H1 (cell line): ENCODE measurements around the gene FGF14. TPM values are rescaled to one million over a fixed set of nuclear protein-coding genes. Genes with fewer than 3 reads are reported as not detected.

Experiments
- CTCF ChIA-PET: fragments of 300-600 bp; sonication (Branson Sonifier 250); formaldehyde crosslinking; loops from one replicate; lab custom pipeline; 2021; ENCODE audit not compliant: partially characterized antibody; lab: Charles Lee
- POLR2A ChIA-PET: fragments of 300-600 bp; sonication (Branson Sonifier 250); formaldehyde crosslinking; loops from one replicate; lab custom pipeline; 2021; ENCODE audit warnings: inconsistent platforms; ENCODE audit not compliant: partially characterized antibody; lab: Charles Lee
- DNase-seq, 2 experiments: peaks; one replicate each; pipeline versions ENCODE4 v3.0.0 to v3.0.0-alpha.2; 2010 to 2022; ENCODE audit warnings: low spot score in 2 of 2, low read depth in 1 of 2, mixed read lengths in 1 of 2
- FAIRE-seq: peaks from 2 replicates; lab custom pipeline; 2011; peaks lifted over from hg19 to GRCh38; lab: Jason Lieb, UNC
- H2AFZ ChIP-seq: 2 replicates; pipeline ENCODE4 v1.8.1; 2012; ENCODE audit warnings: low read length, inconsistent platforms
- H2AK5ac ChIP-seq: 2 replicates; pipeline ENCODE4 v1.6.1; 2013; ENCODE audit warnings: low read depth, low read length
- H2BK120ac ChIP-seq: replicated peaks from 2 replicates; pipeline ENCODE3; 2013; ENCODE audit warnings: low read depth, low read length, inconsistent platforms
- H2BK12ac ChIP-seq: 2 replicates; pipeline ENCODE4 v1.6.1; 2013; ENCODE audit warnings: low read depth, low read length
- H2BK15ac ChIP-seq: 2 replicates; pipeline ENCODE4 v1.6.1; 2013; ENCODE audit warnings: low read length
- H2BK20ac ChIP-seq: 2 replicates; pipeline ENCODE4 v1.6.1; 2013; ENCODE audit warnings: low read length
- H2BK5ac ChIP-seq: 2 replicates; pipeline ENCODE4 v1.6.1; 2013; ENCODE audit warnings: low read depth, low read length
- H3K14ac ChIP-seq: 2 replicates; pipeline ENCODE4 v1.6.1; 2013; ENCODE audit warnings: inconsistent platforms; ENCODE audit not compliant: insufficient read length
- H3K18ac ChIP-seq: 2 replicates; pipeline ENCODE4 v1.6.1; 2013; ENCODE audit warnings: low read length; ENCODE audit errors: extremely low read depth
- H3K23ac ChIP-seq: 2 replicates; pipeline ENCODE4 v1.6.1; 2013; ENCODE audit warnings: inconsistent platforms; ENCODE audit not compliant: insufficient read length
- H3K23me2 ChIP-seq: 2 replicates; pipeline ENCODE4 v1.6.1; 2013; ENCODE audit warnings: low read depth, low read length
- H3K27ac ChIP-seq: 2 replicates; pipeline ENCODE4 v1.6.1; 2011; ENCODE audit warnings: low read depth, low read length, inconsistent platforms
- H3K27me3 ChIP-seq, 4 experiments: replicated peaks in 1 of 4; 1 replicate in 1 of 4; 2 replicates in 3 of 4; pipeline versions ENCODE4 v1.6.1 to v1.8.1; 2011 to 2013; ENCODE audit warnings: low read length in 3 of 4, mild to moderate bottlenecking in 3 of 4, inconsistent platforms in 2 of 4, mixed read lengths in 2 of 4, moderate library complexity in 1 of 4; ENCODE audit not compliant: control insufficient read depth in 3 of 4, insufficient read depth in 3 of 4; ENCODE audit errors: extremely low read depth in 1 of 4
- H3K36me3 ChIP-seq, 4 experiments: 2 replicates each; pipeline versions ENCODE4 v1.6.1 to v1.8.1; 2011 to 2013; ENCODE audit warnings: mild to moderate bottlenecking in 4 of 4, low read length in 3 of 4, moderate library complexity in 2 of 4, control low read depth in 1 of 4, inconsistent platforms in 1 of 4; ENCODE audit not compliant: insufficient read depth in 4 of 4, control insufficient read depth in 2 of 4
- H3K4ac ChIP-seq: replicated peaks from 2 replicates; pipeline ENCODE3; 2013; ENCODE audit warnings: low read length, low read depth, mixed read lengths, inconsistent platforms; ENCODE audit not compliant: insufficient read length
- H3K4me1 ChIP-seq, 4 experiments: replicated peaks in 1 of 4; 1 replicate in 1 of 4; 2 replicates in 3 of 4; pipeline versions ENCODE4 v1.6.1 to v1.8.1; 2011 to 2013; ENCODE audit warnings: low read length in 3 of 4, inconsistent platforms in 2 of 4, mixed read lengths in 1 of 4; ENCODE audit not compliant: insufficient read depth in 4 of 4, control insufficient read depth in 3 of 4
- H3K4me2 ChIP-seq, 2 experiments: 2 replicates each; pipeline versions ENCODE4 v1.6.1 to v1.8.1; 2011 to 2013; ENCODE audit warnings: low read depth in 2 of 2, low read length in 2 of 2, control low read depth in 1 of 2, inconsistent platforms in 1 of 2, mild to moderate bottlenecking in 1 of 2; ENCODE audit not compliant: insufficient read depth in 1 of 2
- H3K4me3 ChIP-seq, 4 experiments: fragments of 200-600, 300-600 bp in 1 of 4; sonication (generic), shearing (Covaris generic), sonication (Bioruptor Twin) in 1 of 4; 2 replicates each; pipeline versions ENCODE4 v1.5.1 to v1.8.1; 2011 to 2016; ENCODE audit warnings: low read length in 4 of 4, low read depth in 3 of 4, control low read depth in 2 of 4, inconsistent platforms in 2 of 4, mild to moderate bottlenecking in 2 of 4, mixed read lengths in 1 of 4, moderate library complexity in 1 of 4; ENCODE audit not compliant: insufficient read depth in 2 of 4; ENCODE audit errors: extremely low read depth in 1 of 4
- H3K56ac ChIP-seq: replicated peaks from 2 replicates; pipeline ENCODE3; 2013; ENCODE audit warnings: low read depth, mild to moderate bottlenecking, mixed read lengths, low read length, inconsistent platforms; ENCODE audit not compliant: insufficient read length
- H3K79me1 ChIP-seq: 2 replicates; pipeline ENCODE4 v1.6.1; 2013; ENCODE audit warnings: low read depth, low read length, control low read depth
- H3K79me2 ChIP-seq, 2 experiments: 2 replicates each; pipeline versions ENCODE4 v1.6.1 to v1.8.1; 2012 to 2013; ENCODE audit warnings: low read length in 2 of 2, mild to moderate bottlenecking in 2 of 2, inconsistent platforms in 1 of 2; ENCODE audit not compliant: insufficient read depth in 2 of 2, control insufficient read depth in 1 of 2
- H3K9ac ChIP-seq, 4 experiments: replicated peaks in 1 of 4; 1 replicate in 1 of 4; 2 replicates in 3 of 4; pipeline versions ENCODE4 v1.6.1 to v1.8.1; 2011 to 2013; ENCODE audit warnings: low read depth in 3 of 4, low read length in 3 of 4, control low read depth in 2 of 4, mild to moderate bottlenecking in 2 of 4, moderate library complexity in 2 of 4, inconsistent platforms in 1 of 4; ENCODE audit errors: extremely low read depth in 1 of 4
- H3K9me3 ChIP-seq, 2 experiments: 2 replicates each; pipeline versions ENCODE4 v1.6.1 to v1.8.1; 2012 to 2013; ENCODE audit warnings: mild to moderate bottlenecking in 2 of 2, moderate library complexity in 2 of 2, control low read depth in 1 of 2, inconsistent platforms in 1 of 2, low read depth in 1 of 2, low read length in 1 of 2, mixed read lengths in 1 of 2; ENCODE audit not compliant: insufficient read depth in 2 of 2
- H4K20me1 ChIP-seq, 2 experiments: replicated peaks in 1 of 2; 2 replicates each; pipeline versions ENCODE3 to v1.8.1; 2011 to 2013; ENCODE audit warnings: inconsistent platforms in 2 of 2, low read length in 2 of 2, mild to moderate bottlenecking in 1 of 2; ENCODE audit not compliant: insufficient read depth in 2 of 2, control insufficient read depth in 1 of 2
- H4K5ac ChIP-seq: 2 replicates; pipeline ENCODE4 v1.6.1; 2013; ENCODE audit warnings: low read length, low read depth, mixed read lengths, inconsistent platforms; ENCODE audit not compliant: insufficient read length
- H4K8ac ChIP-seq: 2 replicates; pipeline ENCODE4 v1.8.0; 2013; ENCODE audit warnings: mild to moderate bottlenecking, moderate library complexity, low read length, inconsistent platforms; ENCODE audit not compliant: insufficient read depth; ENCODE audit errors: extremely low read depth
- H4K91ac ChIP-seq: replicated peaks from 2 replicates; pipeline ENCODE3; 2013; ENCODE audit warnings: low read length, mixed read lengths, inconsistent platforms; ENCODE audit not compliant: insufficient read length
- CTBP2 ChIP-seq: IDR thresholded peaks from 2 replicates; pipeline ENCODE4 v1.7.0; 2011; ENCODE audit warnings: borderline replicate concordance, mild to moderate bottlenecking, moderate library complexity, mixed read lengths, low read length; ENCODE audit not compliant: insufficient read depth, insufficient read length
- EZH2 ChIP-seq: fragments of 200-600 bp; sonication (generic); IDR thresholded peaks from 2 replicates; pipeline ENCODE4 v1.7.1; 2012; ENCODE audit warnings: low read depth, mild to moderate bottlenecking, moderate library complexity, low read length, inconsistent platforms; ENCODE audit not compliant: severe bottlenecking
- SIX5 ChIP-seq: IDR thresholded peaks from 2 replicates; pipeline ENCODE4 v1.6.1; 2011; ENCODE audit warnings: mild to moderate bottlenecking, low read depth, low read length
- WGBS, 2 experiments: shearing (Covaris generic) in 1 of 2; methylation state at CpG; one replicate each; pipeline versions ENCODE4 v1.1.6 to v1.1.7; 2013 to 2015; ENCODE audit warnings: low lambda C conversion rate in 2 of 2, mixed read lengths in 2 of 2, inconsistent platforms in 1 of 2, low coverage in 1 of 2, missing lambda C conversion rate in 1 of 2; ENCODE audit not compliant: insufficient replicate concordance in 2 of 2, insufficient coverage in 1 of 2, insufficient read length in 1 of 2; ENCODE audit errors: extremely low coverage in 1 of 2, missing lambda C conversion rate in 1 of 2; 5-methylcytosine and 5-hydroxymethylcytosine counted together
- polyA plus RNA-seq, 7 experiments: library from polyadenylated mRNA; depleted of rRNA in 3 of 7; stranded (reverse) in 5 of 7; unstranded in 2 of 7; fragments of >200 nt in 5 of 7; fragments of 200-250 nt in 2 of 7; gene quantifications; 1 replicate in 5 of 7; 2 replicates in 1 of 7; 4 replicates in 1 of 7; pipeline versions ENCODE4 v1.2.1 to v1.2.3, GENCODE V29; 2011 to 2013; ENCODE audit warnings: missing spikeins in 2 of 7, mixed read lengths in 2 of 7
- total RNA-seq: library from RNA; stranded (reverse); fragmentation: NEBNext Ultra II Directional; extraction: Animal tissue kit (Norgen Biotek cat#: 25700); gene quantifications from 2 replicates; pipeline ENCODE4 v1.2.1, GENCODE V29; 2021
- TF ChIP-seq, protein P1 (sequence below): IDR thresholded peaks from 2 replicates; pipeline ENCODE4 v1.6.1; 2012; ENCODE audit warnings: inconsistent platforms

Gene FGF14
- total and polyA plus RNA-seq, 2 of the 8 experiments (the other 6 are each of a cell fraction or from before 2014, with no cell fraction given), result 0.05 to 0.58 TPM

- Histone ChIP-seq H4K8ac (no peak overlapping the region), H3K18ac (no peak overlapping the region), H3K4ac (no peak overlapping the region), H3K56ac (no peak overlapping the region), H3K14ac (no peak overlapping the region), H3K23me2 (no peaks in the 10 kb centered on the region), H2BK20ac (no peak overlapping the region), H3K79me2 (no peaks in the 10 kb centered on the region), H3K4me3 (no peak overlapping the region), H3K4me2 (no peak overlapping the region), H4K91ac (no peak overlapping the region), H2BK120ac (no peak overlapping the region), H3K4me1 (no peaks in the 10 kb centered on the region), H3K27me3 (no peaks in the 10 kb centered on the region), H2AK5ac (no peak overlapping the region), H3K27ac (no peak overlapping the region), H3K23ac (no peak overlapping the region), H4K20me1 (no peaks in the 10 kb centered on the region), H3K79me1 (no peaks in the 10 kb centered on the region), H3K9me3 (no peaks in the 10 kb centered on the region), H2BK12ac (no peak overlapping the region), H4K5ac (no peak overlapping the region), H2BK15ac (no peak overlapping the region), H2AFZ (no peak overlapping the region), H2BK5ac (no peak overlapping the region), H3K9ac (no peak overlapping the region), H3K36me3 (no peaks in the 10 kb centered on the region)
- ChIA-PET CTCF (no interaction called here), POLR2A (no interaction called here)
- TF ChIP-seq SIX5 (no peak), EZH2 (no peak), CTBP2 (no peak)
- TF ChIP-seq, protein P1, sequence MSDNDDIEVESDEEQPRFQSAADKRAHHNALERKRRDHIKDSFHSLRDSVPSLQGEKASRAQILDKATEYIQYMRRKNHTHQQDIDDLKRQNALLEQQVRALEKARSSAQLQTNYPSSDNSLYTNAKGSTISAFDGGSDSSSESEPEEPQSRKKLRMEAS, result no peak
- DNase-seq, result no peak
- no peak for FAIRE-seq
- WGBS, 2 experiments, result 91% methylated on average over 2 of the region's 2 CpGs; no CpG with 5 or more reads in 1 of the 2 experiments
Measured at GRCh38 chr13:101986316-101986715, 415.5 kb downstream of the FGF14 start.
